ENCODE data around the gene TSPAN14. TPM values are rescaled to one million over a fixed set of nuclear protein-coding genes. Genes with fewer than 3 reads are reported as not detected.

Gene TSPAN14
- total and polyA plus RNA-seq, 2 experiments from 2014 or later = 17.9 to 40.7 TPM

DNA sequence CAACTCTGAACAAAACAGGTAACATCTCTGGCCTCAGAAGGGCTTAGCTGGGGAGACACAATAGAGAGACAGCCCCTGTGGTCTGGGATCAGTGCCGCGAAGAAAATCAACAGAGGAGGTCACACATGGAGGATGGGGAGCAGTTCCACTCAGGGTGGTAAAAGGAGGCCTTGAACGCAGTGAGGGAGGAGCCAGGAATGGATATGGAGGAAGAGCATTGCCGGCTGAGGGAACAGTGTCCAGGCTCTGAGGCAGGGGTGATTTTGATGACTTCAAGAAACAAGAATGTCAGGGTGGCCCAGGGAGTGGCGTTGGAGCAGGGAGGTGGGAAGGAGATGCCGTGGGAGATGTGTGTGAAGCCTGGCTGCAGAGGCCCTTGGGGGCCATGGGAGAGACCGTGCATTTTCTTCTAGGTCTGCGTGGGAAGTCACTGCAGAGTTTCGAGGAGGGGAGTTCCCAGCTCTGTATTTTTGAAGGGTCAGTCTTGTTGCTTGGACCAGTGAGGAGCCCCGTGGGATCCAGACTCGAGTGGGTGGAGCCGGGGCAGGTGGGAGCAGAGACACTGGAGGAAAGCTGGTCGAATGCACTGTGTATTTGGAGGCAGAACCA, 47.9 kb downstream of the TSPAN14 start:
- no peaks in the 10 kb centered on the region for H3F3A ChIP-seq (replicated peaks; ENCODE audit: low read depth)
- peaks cover 10% of the 10 kb centered on the region for H3K27me3 Mint-ChIP-seq (ENCODE audit: insufficient read depth, low read depth, poor library complexity)
- H3K36me3 Mint-ChIP-seq (ENCODE audit: low read depth) = 0 out of 3 replicates have a peak, but pooled peaks cover 4% of the 10 kb centered on the region
- TF ChIP-seq, protein P1, sequence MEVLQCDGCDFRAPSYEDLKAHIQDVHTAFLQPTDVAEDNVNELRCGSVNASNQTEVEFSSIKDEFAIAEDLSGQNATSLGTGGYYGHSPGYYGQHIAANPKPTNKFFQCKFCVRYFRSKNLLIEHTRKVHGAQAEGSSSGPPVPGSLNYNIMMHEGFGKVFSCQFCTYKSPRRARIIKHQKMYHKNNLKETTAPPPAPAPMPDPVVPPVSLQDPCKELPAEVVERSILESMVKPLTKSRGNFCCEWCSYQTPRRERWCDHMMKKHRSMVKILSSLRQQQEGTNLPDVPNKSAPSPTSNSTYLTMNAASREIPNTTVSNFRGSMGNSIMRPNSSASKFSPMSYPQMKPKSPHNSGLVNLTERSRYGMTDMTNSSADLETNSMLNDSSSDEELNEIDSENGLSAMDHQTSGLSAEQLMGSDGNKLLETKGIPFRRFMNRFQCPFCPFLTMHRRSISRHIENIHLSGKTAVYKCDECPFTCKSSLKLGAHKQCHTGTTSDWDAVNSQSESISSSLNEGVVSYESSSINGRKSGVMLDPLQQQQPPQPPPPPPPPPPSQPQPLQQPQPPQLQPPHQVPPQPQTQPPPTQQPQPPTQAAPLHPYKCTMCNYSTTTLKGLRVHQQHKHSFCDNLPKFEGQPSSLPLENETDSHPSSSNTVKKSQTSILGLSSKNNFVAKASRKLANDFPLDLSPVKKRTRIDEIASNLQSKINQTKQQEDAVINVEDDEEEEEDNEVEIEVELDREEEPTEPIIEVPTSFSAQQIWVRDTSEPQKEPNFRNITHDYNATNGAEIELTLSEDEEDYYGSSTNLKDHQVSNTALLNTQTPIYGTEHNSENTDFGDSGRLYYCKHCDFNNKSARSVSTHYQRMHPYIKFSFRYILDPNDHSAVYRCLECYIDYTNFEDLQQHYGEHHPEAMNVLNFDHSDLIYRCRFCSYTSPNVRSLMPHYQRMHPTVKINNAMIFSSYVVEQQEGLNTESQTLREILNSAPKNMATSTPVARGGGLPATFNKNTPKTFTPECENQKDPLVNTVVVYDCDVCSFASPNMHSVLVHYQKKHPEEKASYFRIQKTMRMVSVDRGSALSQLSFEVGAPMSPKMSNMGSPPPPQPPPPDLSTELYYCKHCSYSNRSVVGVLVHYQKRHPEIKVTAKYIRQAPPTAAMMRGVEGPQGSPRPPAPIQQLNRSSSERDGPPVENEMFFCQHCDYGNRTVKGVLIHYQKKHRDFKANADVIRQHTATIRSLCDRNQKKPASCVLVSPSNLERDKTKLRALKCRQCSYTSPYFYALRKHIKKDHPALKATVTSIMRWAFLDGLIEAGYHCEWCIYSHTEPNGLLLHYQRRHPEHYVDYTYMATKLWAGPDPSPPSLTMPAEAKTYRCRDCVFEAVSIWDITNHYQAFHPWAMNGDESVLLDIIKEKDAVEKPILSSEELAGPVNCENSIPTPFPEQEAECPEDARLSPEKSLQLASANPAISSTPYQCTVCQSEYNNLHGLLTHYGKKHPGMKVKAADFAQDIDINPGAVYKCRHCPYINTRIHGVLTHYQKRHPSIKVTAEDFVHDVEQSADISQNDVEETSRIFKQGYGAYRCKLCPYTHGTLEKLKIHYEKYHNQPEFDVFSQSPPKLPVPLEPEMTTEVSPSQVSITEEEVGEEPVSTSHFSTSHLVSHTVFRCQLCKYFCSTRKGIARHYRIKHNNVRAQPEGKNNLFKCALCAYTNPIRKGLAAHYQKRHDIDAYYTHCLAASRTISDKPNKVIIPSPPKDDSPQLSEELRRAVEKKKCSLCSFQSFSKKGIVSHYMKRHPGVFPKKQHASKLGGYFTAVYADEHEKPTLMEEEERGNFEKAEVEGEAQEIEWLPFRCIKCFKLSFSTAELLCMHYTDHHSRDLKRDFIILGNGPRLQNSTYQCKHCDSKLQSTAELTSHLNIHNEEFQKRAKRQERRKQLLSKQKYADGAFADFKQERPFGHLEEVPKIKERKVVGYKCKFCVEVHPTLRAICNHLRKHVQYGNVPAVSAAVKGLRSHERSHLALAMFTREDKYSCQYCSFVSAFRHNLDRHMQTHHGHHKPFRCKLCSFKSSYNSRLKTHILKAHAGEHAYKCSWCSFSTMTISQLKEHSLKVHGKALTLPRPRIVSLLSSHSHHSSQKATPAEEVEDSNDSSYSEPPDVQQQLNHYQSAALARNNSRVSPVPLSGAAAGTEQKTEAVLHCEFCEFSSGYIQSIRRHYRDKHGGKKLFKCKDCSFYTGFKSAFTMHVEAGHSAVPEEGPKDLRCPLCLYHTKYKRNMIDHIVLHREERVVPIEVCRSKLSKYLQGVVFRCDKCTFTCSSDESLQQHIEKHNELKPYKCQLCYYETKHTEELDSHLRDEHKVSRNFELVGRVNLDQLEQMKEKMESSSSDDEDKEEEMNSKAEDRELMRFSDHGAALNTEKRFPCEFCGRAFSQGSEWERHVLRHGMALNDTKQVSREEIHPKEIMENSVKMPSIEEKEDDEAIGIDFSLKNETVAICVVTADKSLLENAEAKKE (CRISPR knock-in tag; IDR thresholded peaks at IDR 0.05) = no peak
- TF ChIP-seq NANOG (IDR thresholded peaks at IDR 0.05; ENCODE audit: borderline replicate concordance) (no peak), ZNF114 (CRISPR knock-in tag; IDR thresholded peaks at IDR 0.05) (no peak), EZH2phosphoT487 (IDR thresholded peaks at IDR 0.05; ENCODE audit: unreplicated experiment) (no peak)
- H3K27ac ChIP-seq (ENCODE audit: low read depth) = no peak overlapping the region
- no peak overlapping the region for H3K4me3 ChIP-seq
- H3K79me2 ChIP-seq (replicated peaks; ENCODE audit: insufficient read depth) = peaks cover 66% of the 10 kb centered on the region
- H3K9me2 ChIP-seq (ENCODE audit: insufficient read depth) = no peaks in the 10 kb centered on the region
- DNase-seq (ENCODE audit: low spot score) (no peak), ATAC-seq (no peak)
- H2AFZ ChIP-seq = no peak overlapping the region
- no peak overlapping the region for H3K4me3 Mint-ChIP-seq
- no peaks in the 10 kb centered on the region for H3K27me3 ChIP-seq (ENCODE audit: insufficient read depth)
- no peak overlapping the region for H3K4me2 ChIP-seq
- H3K36me3 ChIP-seq (ENCODE audit: insufficient read depth) = no peaks in the 10 kb centered on the region
- H3K4me1 ChIP-seq (ENCODE audit: insufficient read depth) = peaks cover 13% of the 10 kb centered on the region; the same call in 1 of the 2 replicates
- peaks cover 18% of the 10 kb centered on the region for H4K20me1 ChIP-seq (replicated peaks; ENCODE audit: insufficient read depth)
- no peak overlapping the region for H3K27ac Mint-ChIP-seq
- peaks cover 56% of the 10 kb centered on the region for H3K4me1 Mint-ChIP-seq
- no peaks in the 10 kb centered on the region; the same call in 2 of the 3 replicates for H3K9me3 Mint-ChIP-seq

Measured in GM23338 (cell line).